SK-N-SH (cell line): ENCODE measurements around the gene C16orf95. TPM values are rescaled to one million over a fixed set of nuclear protein-coding genes. Genes with fewer than 3 reads are reported as not detected.

Source experiments
- CTCF ChIA-PET: fragments of 300-600, 350-600 bp; formaldehyde crosslinking; extraction: SDS; loops from one replicate; lab custom pipeline; 2021; lab: Yijun Ruan, JAX
- POLR2A ChIA-PET: fragments of 350-600 bp; sonication (Branson Sonifier 250); formaldehyde crosslinking; extraction: SDS; loops from one replicate; lab custom pipeline; 2020; ENCODE audit warnings: antibody characterized with exemption, inconsistent platforms; lab: Yijun Ruan, JAX
- DNase-seq: peaks from one replicate; pipeline ENCODE4 v3.0.0; 2012
- H2AFZ ChIP-seq: fragments of 200-600 bp; sonication (generic); 2 replicates; pipeline ENCODE4 v1.8.1; 2016; ENCODE audit warnings: antibody characterized with exemption, mild to moderate bottlenecking, low read depth
- H3F3A ChIP-seq: fragments of 200-600 bp; sonication (generic); replicated peaks from 2 replicates; pipeline ENCODE3; 2016; ENCODE audit warnings: antibody characterized with exemption, mild to moderate bottlenecking; ENCODE audit not compliant: insufficient read depth
- H3K27ac ChIP-seq, 2 experiments: fragments of 200-500 bp in 1 of 2; fragments of 200-600 bp in 1 of 2; sonication (Bioruptor generic) in 1 of 2; sonication (generic), shearing (Covaris generic) in 1 of 2; 2 replicates each; pipeline versions ENCODE4 v1.5.1 to v1.6.1; 2014 to 2016; ENCODE audit warnings: low read depth in 2 of 2, inconsistent platforms in 1 of 2, low read length in 1 of 2, mild to moderate bottlenecking in 1 of 2, mixed read lengths in 1 of 2
- H3K27me3 ChIP-seq: fragments of 200-600 bp; sonication (generic), shearing (Covaris generic); 2 replicates; pipeline ENCODE4 v1.6.1; 2016; ENCODE audit warnings: mixed run types; ENCODE audit not compliant: insufficient read depth
- H3K36me3 ChIP-seq, 2 experiments: fragments of 200-500 bp in 1 of 2; fragments of 200-600 bp in 1 of 2; sonication (Bioruptor generic) in 1 of 2; sonication (generic) in 1 of 2; replicated peaks in 1 of 2; 2 replicates each; pipeline versions ENCODE3 to v1.5.1; 2014 to 2016; ENCODE audit warnings: low read length in 1 of 2, mild to moderate bottlenecking in 1 of 2; ENCODE audit not compliant: insufficient read depth in 2 of 2, control insufficient read depth in 1 of 2
- H3K4me1 ChIP-seq, 2 experiments: fragments of 200-500 bp in 1 of 2; fragments of 200-600 bp in 1 of 2; sonication (Bioruptor generic) in 1 of 2; sonication (generic), shearing (Covaris generic) in 1 of 2; 2 replicates each; pipeline versions ENCODE4 v1.5.1 to v1.6.1; 2014 to 2016; ENCODE audit warnings: low read depth in 1 of 2, low read length in 1 of 2, mixed run types in 1 of 2; ENCODE audit not compliant: insufficient read depth in 2 of 2, control insufficient read depth in 1 of 2
- H3K4me2 ChIP-seq: fragments of 200-600 bp; sonication (generic), shearing (Covaris generic); 2 replicates; pipeline ENCODE4 v1.6.1; 2017; ENCODE audit warnings: mixed run types
- H3K4me3 ChIP-seq, 2 experiments: fragments of 200-500 bp in 1 of 2; fragments of 200-600 bp in 1 of 2; sonication (Bioruptor generic) in 1 of 2; sonication (generic), shearing (Covaris generic) in 1 of 2; 2 replicates each; pipeline versions ENCODE4 v1.5.1 to v1.8.1; 2014 to 2016; ENCODE audit warnings: low read depth in 2 of 2, inconsistent platforms in 1 of 2, low read length in 1 of 2, mild to moderate bottlenecking in 1 of 2, mixed read lengths in 1 of 2, moderate library complexity in 1 of 2
- H3K79me2 ChIP-seq: fragments of 200-600 bp; sonication (generic); 2 replicates; pipeline ENCODE4 v1.8.1; 2017; ENCODE audit warnings: mild to moderate bottlenecking; ENCODE audit not compliant: insufficient read depth
- H3K9ac ChIP-seq: fragments of 200-600 bp; sonication (generic); 2 replicates; pipeline ENCODE4 v1.6.1; 2017; ENCODE audit warnings: mixed run types
- H3K9me2 ChIP-seq: fragments of 200-600 bp; sonication (generic); 2 replicates; pipeline ENCODE4 v1.6.1; 2017; ENCODE audit warnings: mixed run types
- H3K9me3 ChIP-seq: fragments of 200-600 bp; sonication (generic); 2 replicates; pipeline ENCODE4 v1.6.1; 2017; ENCODE audit warnings: mixed run types, mild to moderate bottlenecking, moderate library complexity
- H4K20me1 ChIP-seq: fragments of 200-600 bp; sonication (generic); 2 replicates; pipeline ENCODE4 v1.6.1; 2017; ENCODE audit warnings: mild to moderate bottlenecking, mixed run types; ENCODE audit not compliant: insufficient read depth
- ELF1 ChIP-seq: IDR thresholded peaks from 2 replicates; pipeline ENCODE4 v1.4.0; 2012
- EP300 ChIP-seq, 2 experiments: IDR thresholded peaks; 2 replicates each; pipeline versions ENCODE4 v1.4.0 to v1.6.1; 2012; ENCODE audit warnings: borderline replicate concordance in 1 of 2, low read depth in 1 of 2, low read length in 1 of 2
- FOXM1 ChIP-seq: IDR thresholded peaks from 2 replicates; pipeline ENCODE4 v1.4.0; 2012; ENCODE audit warnings: low read depth, mild to moderate bottlenecking
- GATA2 ChIP-seq: sonication (generic); formaldehyde crosslinking; IDR thresholded peaks from 2 replicates; pipeline ENCODE4 v1.5.0; 2020; ENCODE audit warnings: mild to moderate bottlenecking, missing genetic modification reagents
- MXI1 ChIP-seq: IDR thresholded peaks from 2 replicates; pipeline ENCODE4 v1.6.1; 2012; ENCODE audit warnings: mild to moderate bottlenecking, low read depth, low read length, improper control_type of control experiment
- NFIC ChIP-seq: IDR thresholded peaks from 2 replicates; pipeline ENCODE4 v1.4.0; 2012; ENCODE audit warnings: borderline replicate concordance
- POLR2AphosphoS5 ChIP-seq: IDR thresholded peaks from 2 replicates; pipeline ENCODE4 v1.6.1; 2012; ENCODE audit warnings: low read depth, low read length
- RAD21 ChIP-seq: IDR thresholded peaks from 2 replicates; pipeline ENCODE4 v1.6.1; 2012; ENCODE audit warnings: mild to moderate bottlenecking, low read length
- RCOR1 ChIP-seq: fragments of 150-350 bp; IDR thresholded peaks from 2 replicates; pipeline ENCODE4 v1.6.1; 2017; ENCODE audit warnings: antibody characterized with exemption, low read length
- REST ChIP-seq: IDR thresholded peaks from 2 replicates; pipeline ENCODE4 v1.6.1; 2012; ENCODE audit warnings: mild to moderate bottlenecking, low read depth, low read length, moderate library complexity
- RXRA ChIP-seq: IDR thresholded peaks from 2 replicates; pipeline ENCODE4 v1.4.0; 2012; ENCODE audit warnings: low read depth, mild to moderate bottlenecking, borderline replicate concordance
- SMC3 ChIP-seq: IDR thresholded peaks from 2 replicates; pipeline ENCODE4 v1.6.1; 2012; ENCODE audit warnings: low read depth, low read length, improper control_type of control experiment
- TAF1 ChIP-seq: IDR thresholded peaks from 2 replicates; pipeline ENCODE4 v1.6.1; 2012; ENCODE audit warnings: low read depth, mild to moderate bottlenecking, low read length, moderate library complexity, borderline replicate concordance
- TEAD4 ChIP-seq: IDR thresholded peaks from 2 replicates; pipeline ENCODE4 v1.4.0; 2012; ENCODE audit warnings: mild to moderate bottlenecking, borderline replicate concordance; ENCODE audit not compliant: insufficient read depth
- WGBS: methylation state at CpG from one replicate; pipeline ENCODE4 v1.1.6; 2017; ENCODE audit warnings: low lambda C conversion rate; 5-methylcytosine and 5-hydroxymethylcytosine counted together
- polyA plus RNA-seq, 3 experiments: library from polyadenylated mRNA; depleted of rRNA; stranded (reverse); fragments of >200 nt; gene quantifications; 2 replicates each; pipeline ENCODE4 v1.2.3, GENCODE V29; 2012
- TF ChIP-seq, protein P1 (sequence below): IDR thresholded peaks from 2 replicates; pipeline ENCODE4; 2012

The C16orf95 gene
- polyA plus RNA-seq, 1 of the 3 experiments (the other 2 are of a cell fraction) = 5.0 TPM

DNA sequence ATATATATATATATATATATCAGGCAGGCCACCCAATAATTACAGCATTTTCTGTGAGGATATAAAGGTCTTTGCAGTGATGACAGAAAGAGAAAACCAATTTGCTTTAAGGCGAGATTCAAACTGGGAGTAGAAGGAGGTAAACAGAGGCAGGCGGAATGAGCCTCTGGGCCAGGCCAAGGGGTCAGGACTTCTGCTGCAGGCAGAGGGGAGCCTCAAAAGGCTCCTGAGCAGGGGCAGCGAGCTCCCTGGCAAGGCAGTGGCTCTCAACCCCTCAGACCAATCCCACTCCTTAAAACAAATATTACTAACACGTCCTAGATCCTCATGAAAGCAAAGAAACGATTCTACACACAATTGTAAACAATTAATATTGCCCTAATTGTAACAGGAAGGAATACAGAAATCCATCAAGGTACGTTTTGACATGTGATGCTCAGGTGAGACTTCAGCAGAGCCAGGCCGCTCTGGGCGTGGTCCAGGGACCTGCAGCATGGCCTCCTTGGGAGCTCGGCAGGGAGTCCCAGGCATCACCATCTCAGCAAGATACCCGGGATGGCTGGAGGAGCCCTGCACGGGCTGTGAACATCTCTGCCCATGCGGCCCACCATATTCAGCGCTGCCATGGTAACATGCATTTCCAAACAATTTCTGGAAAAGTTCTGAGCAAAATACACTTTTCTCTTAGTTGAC, 48.0 kb upstream of the C16orf95 start:
- 88% methylated on average over 11 of the region's 13 CpGs for WGBS
- no peak overlapping the region for H2AFZ ChIP-seq
- CTCF ChIA-PET = interaction anchor here (1.9 kb wide), 1 partner anchor 41 kb away, joined by 8 read pairs; no protein-coding TSS in a partner anchor
- H3F3A ChIP-seq = no peaks in the 10 kb centered on the region
- POLR2A ChIA-PET = no interaction called here
- H3K9me2 ChIP-seq = no peaks in the 10 kb centered on the region
- peak overlapping the region in 1 of 2 experiments; percentile 89; a peak in 1 of 4 replicates for H3K27ac ChIP-seq
- peaks cover 65% of the 10 kb centered on the region for H3K79me2 ChIP-seq
- H3K9ac ChIP-seq = no peak overlapping the region
- H3K4me3 ChIP-seq = no peak overlapping the region
- H3K27me3 ChIP-seq = no peaks in the 10 kb centered on the region
- no peak overlapping the region for H3K4me2 ChIP-seq
- H3K4me1 ChIP-seq = peaks cover 15 to 45% of the 10 kb centered on the region in 2 experiments; a peak in 2 of 4 replicates
- TF ChIP-seq TEAD4 = no peak
- TF ChIP-seq RCOR1 = no peak
- no peak for TF ChIP-seq EP300 (IDR thresholded peaks at IDR 0.05; ENCODE audit: borderline replicate concordance in 1 of 2, low read depth in 1 of 2, low read length in 1 of 2)
- TF ChIP-seq REST = no peak
- TF ChIP-seq MXI1 = no peak
- no peak for TF ChIP-seq GATA2 (CRISPR knock-in tag)
- TF ChIP-seq, protein P1, sequence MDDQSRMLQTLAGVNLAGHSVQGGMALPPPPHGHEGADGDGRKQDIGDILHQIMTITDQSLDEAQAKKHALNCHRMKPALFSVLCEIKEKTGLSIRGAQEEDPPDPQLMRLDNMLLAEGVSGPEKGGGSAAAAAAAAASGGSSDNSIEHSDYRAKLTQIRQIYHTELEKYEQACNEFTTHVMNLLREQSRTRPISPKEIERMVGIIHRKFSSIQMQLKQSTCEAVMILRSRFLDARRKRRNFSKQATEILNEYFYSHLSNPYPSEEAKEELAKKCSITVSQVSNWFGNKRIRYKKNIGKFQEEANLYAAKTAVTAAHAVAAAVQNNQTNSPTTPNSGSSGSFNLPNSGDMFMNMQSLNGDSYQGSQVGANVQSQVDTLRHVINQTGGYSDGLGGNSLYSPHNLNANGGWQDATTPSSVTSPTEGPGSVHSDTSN = no peak
- no peak for TF ChIP-seq RAD21
- TF ChIP-seq NFIC = no peak
- TF ChIP-seq RXRA = no peak
- TF ChIP-seq FOXM1 = no peak
- TF ChIP-seq ELF1 = no peak
- TF ChIP-seq POLR2AphosphoS5 = no peak
- no peak for TF ChIP-seq SMC3
- TF ChIP-seq TAF1 = no peak
- TF ChIP-seq, all 33 proteins: peak for 0
- Histone ChIP-seq H4K20me1 (peaks cover 35% of the 10 kb centered on the region), H3K9me3 (no peaks in the 10 kb centered on the region), H3K36me3 (peaks cover 10 to 16% of the 10 kb centered on the region in 2 experiments)
- DNase-seq = no peak
